ENCODE data around the gene ZNF595. TPM values are rescaled to one million over a fixed set of nuclear protein-coding genes. Genes with fewer than 3 reads are reported as not detected.
"Not testable (repeated sequence)": the region's sequence is repeated elsewhere in the genome, so short reads cannot be mapped to it uniquely, and the experiment has no call there.

Gene ZNF595
- total RNA-seq, 4 donors from 2014 or later, result 29.7 to 37.3 (median 33.4) TPM

- Histone ChIP-seq H3K27ac (no peak overlapping the region), H3K4me1 (peaks cover 0 to 11% (median 0%) of the 10 kb centered on the region in 4 donors), H3K4me3 (no peak overlapping the region), H3K36me3 (peaks cover 0 to under 1% (median 0%) of the 10 kb centered on the region in 3 donors), H3K9me3 (peaks cover 0 to 38% (median 0%) of the 10 kb centered on the region in 4 donors), H3K27me3 (peaks cover 0 to 9% of the 10 kb centered on the region in 2 donors)
- no peak for DNase-seq (ENCODE audit: low spot score in 2 of 2)
- WGBS, 2 donors, result 86 to 89% methylated on average over 2 of the region's 2 CpGs
- TF ChIP-seq CTCF (IDR thresholded peaks at IDR 0.05) (no peak), EP300 (IDR thresholded peaks at IDR 0.05) (no peak), POLR2A (IDR thresholded peaks at IDR 0.05) (no peak)
These were observed 60.6 kb downstream of the ZNF595 start for GRCh38 chr4:113732-114131.

GRCh38 chr4:114149-114548 is 61.0 kb downstream of the ZNF595 start:
- no peak overlapping the region for H3K4me3 ChIP-seq
- H3K27me3 ChIP-seq, result peaks cover 0 to 5% of the 10 kb centered on the region in 2 donors
- H3K36me3 ChIP-seq, result no peaks in the 10 kb centered on the region
- peaks cover 0 to 11% (median 0%) of the 10 kb centered on the region in 4 donors for H3K4me1 ChIP-seq
- H3K9me3 ChIP-seq, result peaks cover 0 to 34% (median 0%) of the 10 kb centered on the region in 4 donors
- TF ChIP-seq CTCF (IDR thresholded peaks at IDR 0.05), result no peak
- TF ChIP-seq POLR2A (IDR thresholded peaks at IDR 0.05), result no peak
- no peak for TF ChIP-seq EP300 (IDR thresholded peaks at IDR 0.05)
- H3K27ac ChIP-seq, result no peak overlapping the region
- DNase-seq (ENCODE audit: low spot score in 2 of 2), result no peak

- Histone ChIP-seq H3K4me1 (peaks cover 0 to 11% (median 0%) of the 10 kb centered on the region in 4 donors), H3K27me3 (no peaks in the 10 kb centered on the region), H3K27ac (peak overlapping the region in 2 of 4 donors; percentile 52 to 72), H3K36me3 (no peaks in the 10 kb centered on the region), H3K4me3 (no peak overlapping the region), H3K9me3 (peaks cover 0 to 13% (median 0%) of the 10 kb centered on the region in 4 donors)
- no peak for DNase-seq (ENCODE audit: low spot score in 2 of 2)
- 60 to 61% methylated on average over 1 of the region's 1 CpG for WGBS, 2 donors
- TF ChIP-seq EP300 (IDR thresholded peaks at IDR 0.05), result no peak
- TF ChIP-seq CTCF (IDR thresholded peaks at IDR 0.05), result no peak
- no peak for TF ChIP-seq POLR2A (IDR thresholded peaks at IDR 0.05)
These were observed 63.4 kb downstream of the ZNF595 start for GRCh38 chr4:116499-116898.

- H3K36me3 ChIP-seq, result no peaks in the 10 kb centered on the region
- TF ChIP-seq CTCF (IDR thresholded peaks at IDR 0.05), result no peak
- no peak for TF ChIP-seq POLR2A (IDR thresholded peaks at IDR 0.05)
- no peak for TF ChIP-seq EP300 (IDR thresholded peaks at IDR 0.05)
- DNase-seq (ENCODE audit: low spot score in 2 of 2), result no peak
- H3K4me3 ChIP-seq, result no peak overlapping the region
- 76 to 78% methylated on average over 5 of the region's 5 CpGs for WGBS, 2 donors
- H3K27me3 ChIP-seq, result no peaks in the 10 kb centered on the region
- H3K27ac ChIP-seq, result no peak overlapping the region
- peaks cover 0 to 16% (median under 1%) of the 10 kb centered on the region in 4 donors for H3K4me1 ChIP-seq
- H3K9me3 ChIP-seq, result peaks cover 0 to 3% (median 0%) of the 10 kb centered on the region in 4 donors
These were observed 67.5 kb downstream of the ZNF595 start for GRCh38 chr4:120616-121015.

GRCh38 chr4:121408-122084 is 68.4 kb downstream of the ZNF595 start:
- no peak overlapping the region for H3K27ac ChIP-seq
- H3K27me3 ChIP-seq, result no peaks in the 10 kb centered on the region
- peaks cover 0 to 7% (median 0%) of the 10 kb centered on the region in 4 donors for H3K9me3 ChIP-seq
- TF ChIP-seq EP300 (IDR thresholded peaks at IDR 0.05) (no peak), POLR2A (IDR thresholded peaks at IDR 0.05) (no peak), CTCF (IDR thresholded peaks at IDR 0.05) (no peak)
- DNase-seq (ENCODE audit: low spot score in 2 of 2), result no peak
- 74% methylated on average over 7 of the region's 7 CpGs for WGBS, 2 donors
- H3K36me3 ChIP-seq, result peaks cover 0 to 3% (median 0%) of the 10 kb centered on the region in 3 donors
- peaks cover 0 to 25% (median 3%) of the 10 kb centered on the region in 4 donors for H3K4me1 ChIP-seq
- H3K4me3 ChIP-seq, result no peak overlapping the region

GRCh38 chr4:123922-124274 is 70.8 kb downstream of the ZNF595 start:
- not testable (repeated sequence) for DNase-seq (ENCODE audit: low spot score in 2 of 2); H3K27me3 ChIP-seq
- Histone ChIP-seq H3K27ac (peak overlapping the region; percentile 64 to 92 (median 82)), H3K4me3 (peak overlapping the region; percentile 74 to 92 (median 86)), H3K9me3 (peaks cover 0 to 25% (median 0%) of the 10 kb centered on the region in 4 donors), H3K4me1 (peaks cover 0 to 14% (median 3%) of the 10 kb centered on the region in 4 donors), H3K36me3 (peaks cover 0 to 25% (median 14%) of the 10 kb centered on the region in 3 donors)
- WGBS, 2 donors, result 48 to 52% methylated on average over 10 of the region's 10 CpGs
